Central memory CD8-positive, alpha-beta T cell (primary cell): ENCODE results near the gene TEKT2.

Experiments
- ATAC-seq: fragments of 150-1000 bp; cut with Tn5 transposase; replicated peaks from 2 replicates; pipeline ENCODE4 v1.10.0; 2022; ENCODE audit warnings: mild to moderate bottlenecking, moderate FRiP score, moderate number of reproducible peaks; ENCODE audit not compliant: poor library complexity, severe bottlenecking; ENCODE audit errors: extremely low read depth
- DNase-seq, 2 donors: peaks; one replicate each; pipeline ENCODE4 v3.0.0; 2021; ENCODE audit warnings: low spot score in 2 of 2
- H3K27ac Mint-ChIP-seq: one replicate; pipeline ENCODE4 v1.8.0; 2022; ENCODE audit warnings: low read depth, mild to moderate bottlenecking, moderate library complexity, mixed read lengths
- H3K27me3 Mint-ChIP-seq: one replicate; pipeline ENCODE4 v1.8.0; 2022; ENCODE audit warnings: mixed read lengths
- H3K36me3 Mint-ChIP-seq: one replicate; pipeline ENCODE4 v1.8.0; 2022; ENCODE audit warnings: mild to moderate bottlenecking, moderate library complexity, mixed read lengths; ENCODE audit not compliant: insufficient read depth
- H3K4me1 Mint-ChIP-seq: one replicate; pipeline ENCODE4 v1.8.0; 2022; ENCODE audit warnings: mixed read lengths
- H3K4me3 Mint-ChIP-seq: one replicate; pipeline ENCODE4 v1.8.0; 2022; ENCODE audit warnings: mild to moderate bottlenecking, moderate library complexity, mixed read lengths
- H3K9me3 Mint-ChIP-seq: one replicate; pipeline ENCODE4 v1.8.0; 2022; ENCODE audit warnings: mixed read lengths

TEKT2 gene

DNA sequence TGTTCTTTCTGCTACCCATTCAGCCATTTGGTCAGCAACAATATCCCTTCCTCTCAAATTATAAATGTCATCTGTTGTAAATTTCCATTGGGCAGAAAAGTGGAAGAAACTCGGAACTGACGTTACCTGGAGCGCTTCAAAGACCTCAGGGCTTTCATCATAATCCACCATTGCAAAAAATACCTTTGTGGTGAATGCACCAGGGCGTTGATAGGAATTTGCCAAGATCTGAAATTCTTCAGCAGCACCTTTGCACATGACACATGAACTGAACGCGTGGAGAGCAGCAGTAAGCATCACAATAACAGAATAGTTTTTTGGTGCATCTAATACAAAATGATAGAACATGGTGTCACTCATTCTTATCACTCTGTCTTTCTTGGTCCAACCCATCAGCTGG is 3.1 kb upstream of the TEKT2 start:
- Mint-ChIP-seq H3K27ac (no peak overlapping the region), H3K27me3 (peaks cover 22% of the 10 kb centered on the region), H3K9me3 (no peaks in the 10 kb centered on the region), H3K4me3 (no peak overlapping the region), H3K36me3 (peaks cover 1% of the 10 kb centered on the region), H3K4me1 (no peaks in the 10 kb centered on the region)
- ATAC-seq (no peak), DNase-seq (no peak)

DNA sequence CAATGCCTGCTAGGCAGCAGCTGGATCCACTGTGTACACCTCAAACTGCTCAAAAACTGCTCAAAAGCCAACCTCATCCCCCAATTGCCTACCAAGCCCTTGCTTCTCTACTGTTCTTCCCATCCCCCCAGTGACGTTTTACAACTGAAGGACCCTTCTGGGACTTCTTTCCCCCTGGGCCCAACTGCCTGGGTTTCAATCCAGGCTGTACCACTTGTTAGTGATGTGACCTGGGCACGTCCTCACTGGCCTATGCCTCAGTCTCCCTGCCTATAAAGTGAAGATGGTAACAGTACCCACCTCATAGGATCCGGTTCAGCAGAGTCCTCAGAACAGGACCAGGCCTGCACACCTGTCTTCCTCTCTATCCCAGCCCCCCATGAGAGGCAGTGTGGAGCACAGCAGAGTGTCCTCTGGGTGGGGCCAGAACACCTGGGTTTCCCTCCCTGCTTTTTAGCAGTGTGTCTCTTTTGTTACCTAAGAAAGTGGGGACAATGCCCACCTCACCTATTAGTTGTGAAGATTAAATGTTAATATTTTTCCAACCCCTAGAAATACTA is 1.9 kb upstream of the TEKT2 start:
- Mint-ChIP-seq H3K27me3 (peaks cover 34% of the 10 kb centered on the region), H3K9me3 (no peaks in the 10 kb centered on the region)

DNA sequence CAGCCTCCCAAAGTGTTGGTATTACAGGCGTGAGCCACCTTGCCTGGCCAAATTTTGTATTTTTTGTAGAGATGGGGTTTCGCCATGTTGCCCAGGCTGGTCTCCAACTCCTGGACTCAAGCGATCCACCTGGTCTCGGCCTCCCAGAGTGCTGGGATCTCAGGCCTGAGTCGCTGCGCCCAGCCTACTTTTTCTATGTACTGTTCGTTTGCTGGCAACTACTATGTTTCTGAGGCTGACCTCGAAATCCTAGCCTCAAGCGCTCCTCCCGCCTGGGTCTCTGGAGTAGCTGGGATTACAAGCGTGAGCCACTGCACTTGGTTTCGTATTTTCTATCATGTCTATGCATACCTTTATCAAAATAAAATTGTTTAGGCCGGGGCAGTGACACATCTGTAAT is 675 bp upstream of the TEKT2 start:
- H3K27me3 Mint-ChIP-seq = peaks cover 36% of the 10 kb centered on the region
- no peak overlapping the region for H3K4me3 Mint-ChIP-seq
- no peak overlapping the region for H3K27ac Mint-ChIP-seq
- no peaks in the 10 kb centered on the region for H3K9me3 Mint-ChIP-seq
- no peaks in the 10 kb centered on the region for H3K4me1 Mint-ChIP-seq
- ATAC-seq = no peak
- no peak for DNase-seq
- H3K36me3 Mint-ChIP-seq = peaks cover 1% of the 10 kb centered on the region

More for the DNA sequence above, 1.9 kb upstream of the TEKT2 start:
- ATAC-seq = no peak
- Mint-ChIP-seq H3K4me1 (no peaks in the 10 kb centered on the region), H3K36me3 (peaks cover 1% of the 10 kb centered on the region), H3K4me3 (no peak overlapping the region), H3K27ac (no peak overlapping the region)
- DNase-seq = no peak

DNA sequence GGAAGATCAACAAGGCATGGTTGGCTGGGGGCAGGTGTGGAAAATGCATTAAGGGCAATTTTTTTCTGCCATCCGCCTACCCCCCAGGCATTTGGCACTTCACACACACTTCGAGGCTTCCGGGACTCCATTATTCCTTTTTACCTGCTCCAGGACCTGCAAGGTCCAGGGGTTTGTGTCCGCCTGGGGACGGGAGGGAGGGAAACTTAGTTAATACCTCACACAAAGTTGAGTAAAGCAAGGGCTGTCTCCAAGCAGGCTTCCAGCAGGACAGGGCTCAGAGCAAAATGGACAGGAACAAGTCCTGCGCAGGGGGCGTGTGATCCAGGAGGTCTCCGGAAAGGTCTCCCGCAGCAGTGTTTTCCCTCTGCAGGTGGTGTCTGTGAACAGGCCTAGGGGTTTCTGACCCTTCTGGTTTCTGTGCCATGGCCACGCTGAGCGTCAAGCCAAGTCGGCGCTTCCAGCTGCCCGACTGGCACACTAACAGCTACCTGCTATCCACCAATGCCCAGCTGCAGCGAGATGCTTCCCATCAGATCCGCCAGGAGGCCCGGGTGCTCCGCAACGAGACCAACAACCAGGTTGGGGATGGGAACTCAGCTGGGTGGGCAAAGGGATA is 712 bp downstream of the TEKT2 start:
- Mint-ChIP-seq H3K27ac (no peak overlapping the region), H3K36me3 (peaks cover 4% of the 10 kb centered on the region), H3K27me3 (peaks cover 36% of the 10 kb centered on the region), H3K4me3 (no peak overlapping the region), H3K9me3 (no peaks in the 10 kb centered on the region), H3K4me1 (peaks cover 5% of the 10 kb centered on the region)
- DNase-seq = no peak
- ATAC-seq = no peak

DNA sequence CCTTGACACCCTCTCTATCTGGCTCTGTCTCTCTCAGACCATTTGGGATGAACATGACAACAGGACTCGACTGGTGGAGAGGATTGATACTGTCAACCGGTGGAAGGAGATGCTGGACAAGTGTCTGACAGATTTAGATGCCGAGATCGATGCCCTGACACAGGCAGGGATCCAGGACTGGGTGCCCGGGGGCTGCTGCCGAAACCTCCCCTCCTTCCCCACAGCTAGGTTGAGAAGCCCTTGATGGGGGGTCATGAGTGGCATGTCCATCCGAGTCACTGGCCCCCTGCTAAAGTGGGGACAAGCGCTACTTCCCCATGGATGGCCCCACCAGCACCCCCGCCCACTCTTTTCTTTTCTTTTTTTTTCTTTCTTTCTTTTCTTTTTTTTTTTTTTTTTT is 1.2 kb downstream of the TEKT2 start:
- Mint-ChIP-seq H3K27ac (no peak overlapping the region), H3K27me3 (peaks cover 36% of the 10 kb centered on the region), H3K9me3 (no peaks in the 10 kb centered on the region), H3K4me3 (no peak overlapping the region), H3K36me3 (peaks cover 4% of the 10 kb centered on the region), H3K4me1 (peaks cover 10% of the 10 kb centered on the region)
- DNase-seq = no peak
- ATAC-seq = no peak

DNA sequence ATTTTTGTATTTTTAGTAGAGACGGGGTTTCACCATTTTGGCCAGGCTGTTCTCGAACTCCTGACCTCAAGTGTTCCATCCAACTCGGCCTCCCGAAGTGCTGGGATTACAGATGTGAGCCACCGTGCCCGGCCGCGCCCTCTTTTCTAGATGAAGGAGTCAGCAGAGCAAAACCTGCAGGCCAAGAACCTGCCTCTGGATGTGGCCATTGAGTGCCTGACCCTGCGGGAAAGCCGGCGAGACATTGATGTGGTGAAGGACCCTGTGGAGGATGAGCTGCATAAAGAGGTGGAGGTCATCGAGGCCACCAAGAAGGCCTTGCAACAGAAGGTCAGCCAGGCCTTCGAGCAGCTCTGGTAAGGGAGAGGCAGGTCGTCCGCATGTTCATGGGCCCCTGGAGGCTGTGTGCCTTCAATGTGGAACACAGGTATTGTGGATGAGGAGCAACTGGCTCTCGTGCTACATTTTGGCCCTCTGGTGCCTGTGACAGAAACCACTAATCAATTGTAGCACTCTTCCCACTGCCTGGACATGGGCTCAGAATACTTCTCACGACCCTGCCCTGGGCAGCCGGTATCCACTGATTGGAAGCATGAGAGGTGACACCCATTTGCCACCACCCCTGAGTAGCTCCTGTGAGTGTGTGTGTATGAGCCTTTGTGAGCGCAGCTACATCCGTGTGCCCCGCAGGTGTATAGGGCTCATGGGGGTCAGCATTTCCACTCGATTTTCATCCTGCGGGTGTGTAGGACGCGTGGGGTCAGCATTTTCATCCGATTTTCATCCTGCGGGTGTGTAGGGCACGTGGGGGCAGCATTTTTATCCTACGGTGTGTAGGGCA is 2.0 kb downstream of the TEKT2 start:
- H3K36me3 Mint-ChIP-seq = peaks cover 4% of the 10 kb centered on the region
- no peak overlapping the region for H3K27ac Mint-ChIP-seq
- ATAC-seq (no peak), DNase-seq (no peak)
- peaks cover 29% of the 10 kb centered on the region for H3K27me3 Mint-ChIP-seq
- no peak overlapping the region for H3K4me3 Mint-ChIP-seq
- H3K9me3 Mint-ChIP-seq = no peaks in the 10 kb centered on the region
- H3K4me1 Mint-ChIP-seq = peaks cover 11% of the 10 kb centered on the region

DNA sequence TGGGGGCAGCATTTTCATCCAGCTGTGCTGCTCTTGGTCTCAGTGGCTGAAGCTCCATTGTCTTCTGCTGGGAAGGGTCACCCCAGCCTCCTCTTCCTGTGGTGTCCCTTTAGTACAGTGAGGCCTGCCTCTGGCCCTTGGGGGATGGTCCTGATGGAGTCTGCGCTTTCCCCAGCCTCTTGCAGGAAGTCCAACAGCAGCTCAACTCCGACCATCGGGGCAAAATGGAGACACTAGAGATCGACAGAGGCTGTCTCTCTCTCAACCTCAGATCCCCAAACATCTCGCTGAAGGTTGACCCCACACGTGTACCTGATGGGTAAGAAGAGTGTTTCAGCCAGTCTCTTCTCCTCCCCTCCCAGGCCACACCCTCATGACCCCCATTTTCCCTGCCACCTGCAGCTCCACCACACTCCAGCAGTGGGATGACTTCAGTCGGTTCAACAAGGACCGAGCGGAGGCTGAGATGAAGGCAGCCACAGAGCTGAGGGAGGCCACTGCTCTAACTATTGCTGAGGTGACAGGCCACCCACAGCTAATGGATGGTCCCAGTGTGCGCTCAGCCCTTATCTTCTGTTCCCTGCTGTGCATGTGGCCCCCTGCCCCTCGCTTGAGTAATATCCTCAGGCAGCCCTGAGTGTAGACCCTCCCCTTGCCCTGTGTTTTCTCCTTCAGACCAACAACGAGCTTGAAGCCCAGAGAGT is 2.8 kb downstream of the TEKT2 start:
- Mint-ChIP-seq H3K4me1 (peaks cover 17% of the 10 kb centered on the region), H3K9me3 (no peaks in the 10 kb centered on the region), H3K36me3 (peaks cover 3% of the 10 kb centered on the region), H3K27me3 (peaks cover 26% of the 10 kb centered on the region), H3K4me3 (peak overlapping the region; percentile 43), H3K27ac (no peak overlapping the region)
- no peak for ATAC-seq
- DNase-seq = no peak

DNA sequence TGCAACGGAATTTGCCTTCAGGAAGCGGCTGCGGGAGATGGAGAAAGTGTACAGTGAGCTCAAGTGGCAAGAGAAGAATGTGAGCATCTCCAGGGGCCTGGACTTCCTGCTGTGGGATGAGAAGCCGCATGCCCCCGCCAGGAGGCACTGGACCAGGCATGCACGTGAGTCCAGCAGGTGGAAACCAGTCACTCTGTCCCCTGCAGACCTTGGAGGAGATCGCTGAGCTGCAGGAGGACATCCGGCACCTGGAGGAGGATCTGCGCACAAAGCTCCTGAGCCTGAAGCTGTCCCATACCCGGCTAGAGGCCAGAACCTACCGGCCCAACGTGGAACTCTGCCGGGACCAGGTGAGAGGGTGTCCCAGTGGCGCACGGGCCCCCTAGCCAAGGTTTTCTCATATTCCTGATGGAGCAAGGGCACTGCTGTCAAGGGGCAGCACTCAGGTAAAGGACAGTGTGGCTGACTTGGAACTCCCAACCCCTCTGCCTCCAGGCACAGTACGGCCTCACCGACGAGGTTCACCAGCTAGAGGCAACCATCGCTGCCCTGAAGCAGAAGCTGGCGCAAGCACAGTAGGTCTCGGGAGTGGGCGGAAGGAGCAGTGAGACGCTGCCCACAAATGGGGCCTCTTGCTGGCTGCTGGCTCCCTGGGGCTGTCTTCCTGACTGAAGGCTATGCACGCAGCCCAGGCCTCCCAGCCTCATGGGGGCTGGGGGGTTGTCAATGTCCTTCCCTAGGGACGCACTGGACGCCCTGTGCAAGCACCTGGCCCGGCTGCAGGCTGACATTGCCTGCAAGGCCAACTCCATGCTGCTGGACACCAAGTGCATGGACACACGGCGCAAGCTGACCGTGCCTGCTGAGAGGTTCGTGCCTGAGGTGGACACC is 3.6 kb downstream of the TEKT2 start:
- no peak for DNase-seq
- Mint-ChIP-seq H3K27ac (no peak overlapping the region), H3K27me3 (peaks cover 19% of the 10 kb centered on the region), H3K9me3 (no peaks in the 10 kb centered on the region), H3K36me3 (peaks cover 5% of the 10 kb centered on the region), H3K4me3 (peak overlapping the region; percentile 87), H3K4me1 (peaks cover 17% of the 10 kb centered on the region)
- ATAC-seq = no peak

DNA sequence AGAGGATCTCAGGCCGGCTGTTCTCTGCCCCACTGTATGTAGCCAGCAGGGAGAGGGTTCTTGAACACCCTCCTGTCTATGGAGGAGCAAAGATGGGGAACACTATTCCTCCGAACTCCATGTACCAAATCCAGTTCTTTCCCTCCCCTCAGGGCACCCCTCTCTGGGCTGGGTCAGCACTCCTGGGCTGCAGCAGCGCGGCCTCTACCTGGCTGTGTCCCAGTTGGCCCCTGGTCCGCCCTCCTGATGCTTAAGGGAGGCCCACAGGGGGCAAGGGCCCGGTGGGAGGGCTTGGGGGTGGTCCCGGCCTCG is 4.3 kb downstream of the TEKT2 start:
- H3K27me3 Mint-ChIP-seq = peaks cover 17% of the 10 kb centered on the region
- peaks cover 5% of the 10 kb centered on the region for H3K36me3 Mint-ChIP-seq
- H3K27ac Mint-ChIP-seq = peak overlapping the region; percentile 90
- H3K9me3 Mint-ChIP-seq = no peaks in the 10 kb centered on the region
- H3K4me1 Mint-ChIP-seq = peaks cover 19% of the 10 kb centered on the region
- no peak for DNase-seq
- no peak for ATAC-seq
- H3K4me3 Mint-ChIP-seq = peak overlapping the region; percentile 87

DNA sequence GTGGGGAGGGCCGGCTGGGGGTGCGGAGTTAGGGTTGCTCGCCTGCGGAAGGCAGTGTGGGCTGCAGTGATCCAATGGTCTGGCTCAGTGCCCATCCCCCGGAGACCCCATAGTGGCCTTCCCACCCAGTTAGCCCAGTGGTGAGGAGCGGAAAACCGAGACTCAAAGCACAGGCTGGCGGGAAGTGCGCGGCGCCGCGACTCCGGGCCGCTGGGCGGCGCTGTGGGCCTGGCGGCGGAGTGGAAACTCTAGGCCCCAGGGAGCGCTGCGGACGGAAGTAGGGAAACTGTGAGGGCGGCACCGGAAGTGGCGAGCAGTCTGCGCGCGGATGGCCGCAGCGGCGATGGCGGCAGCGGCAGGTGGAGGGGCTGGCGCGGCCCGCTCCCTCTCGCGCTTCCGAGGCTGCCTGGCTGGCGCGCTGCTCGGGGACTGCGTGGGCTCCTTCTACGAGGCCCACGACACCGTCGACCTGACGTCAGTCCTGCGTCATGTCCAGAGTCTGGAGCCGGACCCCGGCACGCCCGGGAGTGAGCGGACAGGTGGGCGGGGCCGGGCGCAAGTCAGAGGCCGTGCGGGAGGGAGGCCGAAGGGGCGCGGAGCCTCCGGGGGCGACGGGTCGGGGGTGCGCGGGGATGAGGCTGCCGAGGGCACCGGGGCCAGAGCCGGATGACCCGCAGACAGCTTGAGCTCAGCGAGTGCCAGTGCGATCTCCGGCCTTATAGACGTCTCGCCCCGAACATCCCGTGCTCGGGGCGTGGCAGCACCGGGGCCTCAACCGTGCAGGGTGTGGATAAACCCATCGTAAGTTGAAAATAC is 4.9 kb downstream of the TEKT2 start, which contains the start of gene ADPRS:
ADPRS (plus strand) TSS at position 316 of the 816 bp plus-strand sequence; CDS start at position 329, 13 bp downstream.
- peak; percentile 78 to 82 for DNase-seq
- peak within 1 kb of the TSS; percentile 90 for H3K27ac Mint-ChIP-seq
- peak; percentile 95 for ATAC-seq
- peaks cover 22% of the 10 kb centered on the region for H3K4me1 Mint-ChIP-seq
- H3K27me3 Mint-ChIP-seq = peaks cover 17% of the 10 kb centered on the region
- H3K4me3 Mint-ChIP-seq = peak within 1 kb of the TSS; percentile 87
- peaks cover 5% of the 10 kb centered on the region for H3K36me3 Mint-ChIP-seq
- H3K9me3 Mint-ChIP-seq = no peaks in the 10 kb centered on the region

DNA sequence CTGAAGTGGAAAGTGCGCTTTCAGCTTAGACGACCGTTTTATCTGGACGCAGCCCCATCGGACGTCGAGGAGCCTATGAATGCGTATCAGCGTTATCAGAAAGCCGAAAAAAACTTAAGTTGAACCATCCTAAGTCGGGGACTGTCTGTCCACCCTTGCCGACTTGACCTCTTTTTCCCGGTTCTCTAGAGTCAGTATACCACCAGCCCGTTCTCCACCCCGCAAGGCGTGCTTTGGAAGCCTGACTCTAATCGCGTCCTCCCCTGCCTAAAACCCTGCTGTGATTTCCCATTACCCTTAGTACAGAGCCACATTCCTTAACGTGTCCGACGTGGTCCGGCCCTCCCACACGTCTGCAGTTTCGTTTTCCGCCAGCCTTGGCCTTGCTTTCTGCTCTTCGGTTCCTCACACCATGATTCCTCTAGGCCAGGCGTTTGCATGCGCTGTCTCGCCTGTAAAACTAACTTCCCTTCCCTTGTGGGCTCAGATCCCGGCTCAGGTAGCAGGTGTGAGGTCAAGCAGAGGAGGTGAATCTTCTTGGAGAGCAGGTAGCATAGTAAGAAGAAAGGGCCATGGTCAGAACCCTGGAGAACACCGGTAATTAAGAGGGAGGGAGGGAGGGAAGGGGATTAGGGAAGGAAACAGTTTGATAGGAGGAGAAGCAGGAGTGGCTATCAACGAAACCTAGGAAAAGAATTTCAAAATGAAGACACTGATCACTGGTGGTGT is 5.7 kb downstream of the TEKT2 start:
- Mint-ChIP-seq H3K9me3 (no peaks in the 10 kb centered on the region), H3K4me1 (peaks cover 22% of the 10 kb centered on the region), H3K4me3 (peak overlapping the region; percentile 87), H3K27ac (peak overlapping the region; percentile 90), H3K36me3 (peaks cover 7% of the 10 kb centered on the region), H3K27me3 (peaks cover 17% of the 10 kb centered on the region)
- no peak for DNase-seq
- no peak for ATAC-seq
